Brain microvascular endothelial cell (primary cell): ENCODE measurements around the gene ABL1.

Experiments used
- DNase-seq: peaks from one replicate; pipeline ENCODE4 v3.0.0-alpha.2; 2020
- H3K27ac ChIP-seq: fragments of 250-450 bp; sonication (Bioruptor Pico); 2 replicates; pipeline ENCODE4 v1.5.1; 2020; ENCODE audit warnings: mild to moderate bottlenecking, moderate library complexity
- H3K27me3 ChIP-seq: fragments of 250-450 bp; sonication (Bioruptor Pico); replicated peaks from 2 replicates; pipeline ENCODE4 v1.5.1; 2020; ENCODE audit warnings: mild to moderate bottlenecking
- H3K36me3 ChIP-seq: fragments of 250-450 bp; sonication (Bioruptor Pico); replicated peaks from 2 replicates; pipeline ENCODE4 v1.5.1; 2020; ENCODE audit warnings: mild to moderate bottlenecking
- H3K4me3 ChIP-seq: 2 replicates; pipeline ENCODE4 v1.5.1; 2011; ENCODE audit warnings: low read depth, mild to moderate bottlenecking, control low read depth, low read length, moderate library complexity
- in situ Hi-C: cut with HindIII; loops from 2 replicates; pipeline ENCODE4 v1.10.0; 2017; ENCODE audit warnings: low sequenced_read_pairs, low pct_ligation_motif_present
- TF ChIP-seq, protein P1 (sequence below): IDR thresholded peaks from 2 replicates; pipeline ENCODE4 v1.5.1; 2011; ENCODE audit warnings: low read depth, mild to moderate bottlenecking, moderate library complexity, low read length, control low read depth, inconsistent platforms; ENCODE audit errors: missing control alignments

ABL1 gene

DNA sequence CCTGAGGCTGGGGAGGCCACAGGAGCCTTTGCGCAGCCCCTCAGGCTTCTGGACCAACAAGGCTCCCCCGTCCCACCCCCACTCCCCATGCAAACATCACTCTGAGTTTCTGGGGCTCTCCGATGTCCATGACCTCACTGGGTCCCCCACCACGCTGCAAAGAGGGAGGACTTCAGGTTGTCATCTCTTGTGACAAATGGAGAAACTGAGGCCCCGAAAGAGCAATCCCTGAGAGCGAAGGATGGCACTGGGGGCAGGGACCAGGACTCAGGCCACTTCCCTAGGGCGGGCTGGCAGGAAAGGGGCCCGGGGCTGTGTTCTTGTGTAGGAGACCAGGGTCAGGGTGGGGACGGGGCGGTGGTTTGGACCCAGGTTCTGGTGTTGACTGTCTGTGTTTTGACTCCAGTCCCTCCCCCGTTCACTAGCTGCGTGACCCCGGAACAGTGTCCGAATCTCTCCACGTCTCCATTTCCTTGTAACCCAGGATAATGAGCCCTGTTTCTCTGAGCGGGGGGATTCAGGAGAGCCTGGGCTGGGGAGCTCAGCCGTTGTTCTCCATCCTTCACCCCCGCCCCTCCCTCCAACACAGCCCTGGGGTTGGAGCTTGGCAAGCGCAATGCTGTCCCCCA lies 90.1 kb downstream of the ABL1 start:
- no peak for DNase-seq
- peaks cover 49% of the 10 kb centered on the region for H3K27me3 ChIP-seq
- H3K27ac ChIP-seq: no peak overlapping the region
- H3K4me3 ChIP-seq: no peak overlapping the region
- in situ Hi-C loops: no loop called here
- H3K36me3 ChIP-seq: no peaks in the 10 kb centered on the region
- TF ChIP-seq, protein P1, sequence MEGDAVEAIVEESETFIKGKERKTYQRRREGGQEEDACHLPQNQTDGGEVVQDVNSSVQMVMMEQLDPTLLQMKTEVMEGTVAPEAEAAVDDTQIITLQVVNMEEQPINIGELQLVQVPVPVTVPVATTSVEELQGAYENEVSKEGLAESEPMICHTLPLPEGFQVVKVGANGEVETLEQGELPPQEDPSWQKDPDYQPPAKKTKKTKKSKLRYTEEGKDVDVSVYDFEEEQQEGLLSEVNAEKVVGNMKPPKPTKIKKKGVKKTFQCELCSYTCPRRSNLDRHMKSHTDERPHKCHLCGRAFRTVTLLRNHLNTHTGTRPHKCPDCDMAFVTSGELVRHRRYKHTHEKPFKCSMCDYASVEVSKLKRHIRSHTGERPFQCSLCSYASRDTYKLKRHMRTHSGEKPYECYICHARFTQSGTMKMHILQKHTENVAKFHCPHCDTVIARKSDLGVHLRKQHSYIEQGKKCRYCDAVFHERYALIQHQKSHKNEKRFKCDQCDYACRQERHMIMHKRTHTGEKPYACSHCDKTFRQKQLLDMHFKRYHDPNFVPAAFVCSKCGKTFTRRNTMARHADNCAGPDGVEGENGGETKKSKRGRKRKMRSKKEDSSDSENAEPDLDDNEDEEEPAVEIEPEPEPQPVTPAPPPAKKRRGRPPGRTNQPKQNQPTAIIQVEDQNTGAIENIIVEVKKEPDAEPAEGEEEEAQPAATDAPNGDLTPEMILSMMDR: no peak

DNA sequence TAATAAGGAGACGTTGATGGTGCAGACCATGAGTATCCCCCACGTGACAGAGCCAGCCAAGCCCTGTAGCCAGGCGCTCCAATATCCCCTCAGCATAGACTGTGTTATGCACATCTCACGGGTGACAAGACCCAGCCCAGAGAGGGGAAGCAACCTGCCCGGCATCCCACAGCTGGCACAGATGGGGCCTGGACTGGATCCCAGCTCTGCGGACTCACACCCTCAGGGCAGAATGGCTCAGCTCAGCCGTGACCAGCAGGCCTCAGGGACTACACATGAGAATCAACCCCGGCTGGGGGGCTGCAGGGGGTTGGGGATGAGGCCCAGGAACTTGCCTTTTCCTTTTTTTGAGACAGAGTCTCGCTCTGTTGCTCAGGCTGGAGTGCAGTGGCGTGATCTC lies 92.3 kb downstream of the ABL1 start:
- in situ Hi-C loops: no loop called here
- H3K27me3 ChIP-seq: peaks cover 35% of the 10 kb centered on the region
- no peaks in the 10 kb centered on the region for H3K36me3 ChIP-seq
- H3K27ac ChIP-seq: no peak overlapping the region
- TF ChIP-seq, protein P1: no peak
- DNase-seq: no peak
- H3K4me3 ChIP-seq: no peak overlapping the region

DNA sequence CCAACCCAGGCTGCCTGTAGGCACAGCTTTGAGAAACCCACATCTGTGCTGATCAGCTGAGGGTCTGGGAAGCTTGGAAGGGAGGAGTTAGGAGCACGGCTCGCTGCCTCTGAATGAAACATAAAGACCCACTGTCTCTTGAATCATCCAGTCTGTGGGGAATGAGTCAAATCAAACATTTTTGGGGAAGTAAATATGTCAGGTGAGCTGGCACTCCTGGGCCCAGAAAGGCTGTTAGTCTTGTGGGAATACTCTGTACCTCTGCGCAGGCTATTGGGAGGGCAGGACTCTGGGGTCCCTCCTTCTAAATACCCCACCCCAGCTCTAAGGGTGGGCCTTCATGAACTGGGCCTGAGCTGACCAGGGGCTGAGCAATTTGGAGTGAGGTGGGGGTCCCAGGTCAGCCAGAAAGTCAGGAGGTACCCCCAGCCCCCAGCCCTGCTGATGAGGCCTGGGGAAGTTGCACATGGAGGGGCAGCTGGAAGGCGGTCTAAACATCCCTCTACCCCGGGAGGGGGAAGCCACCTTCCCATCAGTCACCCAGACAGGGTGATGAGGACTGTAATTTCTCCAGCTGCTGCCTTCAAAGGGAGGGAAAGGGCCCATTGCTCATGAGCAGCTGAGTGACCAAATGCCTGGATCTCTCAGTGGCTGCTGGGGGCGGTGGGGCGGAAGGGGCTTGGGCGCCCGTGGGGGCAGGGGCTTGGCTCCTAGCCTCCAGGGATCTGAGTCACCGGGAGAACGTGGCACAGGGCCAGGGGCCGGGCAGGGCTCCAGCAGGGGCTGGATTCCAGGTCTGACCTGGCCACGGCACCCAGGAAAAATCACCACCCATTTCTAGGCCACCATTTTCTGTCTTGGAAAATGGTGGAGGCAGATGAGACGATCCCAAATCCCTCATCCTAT lies 93.2 kb downstream of the ABL1 start:
- in situ Hi-C loops: no loop called here
- Histone ChIP-seq H3K4me3 (no peak overlapping the region), H3K27ac (no peak overlapping the region), H3K36me3 (no peaks in the 10 kb centered on the region), H3K27me3 (peaks cover 30% of the 10 kb centered on the region)
- peak; percentile 18 for DNase-seq
- TF ChIP-seq, protein P1: no peak

DNA sequence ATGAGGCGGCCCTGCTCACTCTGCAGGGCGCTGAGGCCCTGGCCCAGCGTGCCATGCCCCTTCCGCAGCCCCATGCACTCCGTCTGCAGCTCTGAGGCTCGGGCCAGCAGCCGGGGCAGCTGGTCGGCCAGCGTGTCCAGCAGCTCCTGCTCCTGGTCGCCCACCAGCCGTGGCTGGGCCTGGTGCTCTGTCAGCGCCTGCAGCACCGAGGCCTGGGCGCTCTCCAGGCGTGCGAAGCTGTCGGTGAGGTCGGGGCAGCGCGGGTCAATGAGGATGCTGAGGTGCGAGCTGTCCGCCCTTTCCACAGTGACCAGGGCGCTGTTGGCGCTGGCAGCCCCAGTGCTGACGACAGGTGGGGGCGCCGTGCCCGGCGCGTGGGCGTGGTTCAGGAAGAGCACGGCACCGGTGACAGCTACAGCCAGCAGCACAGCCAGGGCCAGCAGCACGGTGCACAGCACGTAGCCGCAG lies 94.6 kb downstream of the ABL1 start:
- in situ Hi-C loops: no loop called here
- Histone ChIP-seq H3K27ac (no peak overlapping the region), H3K4me3 (no peak overlapping the region), H3K36me3 (no peaks in the 10 kb centered on the region), H3K27me3 (peaks cover 24% of the 10 kb centered on the region)
- TF ChIP-seq, protein P1: no peak
- no peak for DNase-seq

DNA sequence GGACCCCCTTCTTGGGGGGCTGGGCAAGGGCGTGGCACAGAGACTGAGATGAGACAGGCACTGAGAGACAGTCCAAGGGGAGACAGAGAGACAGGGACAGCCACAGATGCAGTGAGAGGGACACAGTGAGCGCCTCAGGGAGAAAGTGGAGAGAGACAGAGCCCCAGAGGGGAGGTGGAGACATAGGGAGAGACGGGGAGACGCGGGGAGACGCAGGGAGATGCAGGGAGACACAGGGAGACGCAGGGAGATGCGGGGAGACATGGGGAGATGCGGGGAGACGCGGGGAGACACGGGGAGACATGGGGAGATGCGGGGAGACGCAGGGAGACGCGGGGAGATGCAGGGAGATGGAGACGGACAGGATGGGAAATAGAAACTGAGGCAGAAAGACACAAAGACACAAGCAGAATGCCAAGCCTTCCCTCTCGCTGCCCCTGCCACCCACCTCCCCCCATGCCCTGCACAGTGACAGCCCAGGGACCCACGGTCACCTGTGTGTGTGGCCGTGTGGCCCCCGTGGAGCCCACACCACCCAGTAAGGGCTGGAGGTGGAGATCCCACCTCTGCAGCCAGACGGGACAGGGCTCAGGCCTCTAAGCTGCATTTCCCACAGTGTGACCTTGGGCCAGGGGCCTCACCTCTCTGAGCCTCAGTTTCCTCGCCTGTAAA lies 95.2 kb downstream of the ABL1 start:
- DNase-seq: no peak
- H3K36me3 ChIP-seq: no peaks in the 10 kb centered on the region
- in situ Hi-C loops: no loop called here
- TF ChIP-seq, protein P1: no peak
- H3K27me3 ChIP-seq: peaks cover 18% of the 10 kb centered on the region
- H3K27ac ChIP-seq: no peak overlapping the region
- H3K4me3 ChIP-seq: no peak overlapping the region
